Karpas-422 (cell line): Measurements from ENCODE around the gene MGAT4A. TPM values are rescaled to one million over a fixed set of nuclear protein-coding genes. Genes with fewer than 3 reads are reported as not detected.

Source experiments
- DNase-seq: peaks from one replicate; pipeline ENCODE4 v3.0.0-alpha.2; 2015
- H2AFZ ChIP-seq: fragments of 200-600 bp; sonication (generic); 2 replicates; pipeline ENCODE4 v1.6.1; 2014; ENCODE audit warnings: antibody characterized with exemption, low read length, mixed read lengths
- H3K27ac ChIP-seq: fragments of 200-600 bp; sonication (generic); 2 replicates; pipeline ENCODE4 v1.5.1; 2014; ENCODE audit warnings: mild to moderate bottlenecking, low read length, moderate library complexity
- H3K27me3 ChIP-seq: fragments of 200-600 bp; sonication (generic); 2 replicates; pipeline ENCODE4 v1.6.1; 2014; ENCODE audit warnings: low read length, mixed read lengths
- H3K36me3 ChIP-seq: fragments of 200-600 bp; sonication (generic); 2 replicates; pipeline ENCODE4 v1.6.1; 2014; ENCODE audit warnings: low read length, mixed read lengths; ENCODE audit not compliant: insufficient read depth
- H3K4me1 ChIP-seq: fragments of 200-600 bp; sonication (generic); 2 replicates; pipeline ENCODE4 v1.6.1; 2014; ENCODE audit warnings: mild to moderate bottlenecking, low read length, mixed read lengths
- H3K4me2 ChIP-seq: fragments of 200-600 bp; sonication (generic); 2 replicates; pipeline ENCODE4 v1.6.1; 2014; ENCODE audit warnings: low read length, low read depth, mild to moderate bottlenecking; ENCODE audit not compliant: poor library complexity, severe bottlenecking
- H3K4me3 ChIP-seq: fragments of 200-600 bp; sonication (generic); 2 replicates; pipeline ENCODE4 v1.5.1; 2014; ENCODE audit warnings: mild to moderate bottlenecking, antibody characterized with exemption, low read length, mixed read lengths
- H3K79me2 ChIP-seq: fragments of 200-600 bp; sonication (generic); 2 replicates; pipeline ENCODE4 v1.6.1; 2014; ENCODE audit warnings: mild to moderate bottlenecking, low read length, mixed read lengths
- H3K9ac ChIP-seq: fragments of 200-600 bp; sonication (generic); 2 replicates; pipeline ENCODE4 v1.6.0; 2014; ENCODE audit warnings: low read length
- H3K9me2 ChIP-seq: fragments of 200-600 bp; sonication (generic), shearing (Covaris generic); replicated peaks from 2 replicates; pipeline ENCODE4 v1.6.0; 2014; ENCODE audit warnings: mild to moderate bottlenecking, low read length, moderate library complexity; ENCODE audit not compliant: insufficient read depth
- H3K9me3 ChIP-seq: fragments of 300-700, 200-600 bp; sonication (generic); 2 replicates; pipeline ENCODE4 v1.6.1; 2014; ENCODE audit warnings: low read length, mixed read lengths
- H4K20me1 ChIP-seq: fragments of 200-600 bp; sonication (generic); 2 replicates; pipeline ENCODE4 v1.6.1; 2014; ENCODE audit warnings: mild to moderate bottlenecking, antibody characterized with exemption, low read length, low read depth; ENCODE audit not compliant: insufficient read depth
- total RNA-seq: library from RNA; depleted of rRNA; stranded (reverse); fragments of >200 nt; shearing (Covaris generic); gene quantifications from 2 replicates; pipeline ENCODE4 v1.2.3, GENCODE V29; 2014; ENCODE audit warnings: low replicate concordance

MGAT4A gene
- total RNA-seq, 1 experiment from 2014 or later: 0.15 TPM

GRCh38 chr2:98764499-98764898 is 33.6 kb upstream of the MGAT4A start:
- no peaks in the 10 kb centered on the region for H4K20me1 ChIP-seq
- H3K9ac ChIP-seq: no peak overlapping the region
- peak overlapping the region; percentile 23 for H3K4me2 ChIP-seq
- H3K4me3 ChIP-seq: no peak overlapping the region
- no peaks in the 10 kb centered on the region for H3K9me3 ChIP-seq
- H3K36me3 ChIP-seq: no peaks in the 10 kb centered on the region
- H3K27me3 ChIP-seq: no peaks in the 10 kb centered on the region
- peaks cover 31% of the 10 kb centered on the region for H3K4me1 ChIP-seq
- peak; percentile 43 for DNase-seq
- H3K9me2 ChIP-seq: no peaks in the 10 kb centered on the region
- H3K79me2 ChIP-seq: no peaks in the 10 kb centered on the region
- no peak overlapping the region for H2AFZ ChIP-seq
- H3K27ac ChIP-seq: no peak overlapping the region

- Histone ChIP-seq H3K9me3 (no peaks in the 10 kb centered on the region), H3K4me1 (peaks cover 42% of the 10 kb centered on the region), H3K27me3 (no peaks in the 10 kb centered on the region), H3K36me3 (no peaks in the 10 kb centered on the region), H4K20me1 (no peaks in the 10 kb centered on the region), H3K4me2 (no peak overlapping the region), H3K79me2 (no peaks in the 10 kb centered on the region), H3K9ac (no peak overlapping the region), H2AFZ (no peak overlapping the region), H3K4me3 (no peak overlapping the region), H3K27ac (no peak overlapping the region), H3K9me2 (no peaks in the 10 kb centered on the region)
- DNase-seq: peak; percentile 58
These were observed 32.4 kb upstream of the MGAT4A start for GRCh38 chr2:98763209-98763951.

- Histone ChIP-seq H3K27me3 (no peaks in the 10 kb centered on the region; the same call in 1 of the 2 replicates), H3K9me3 (no peaks in the 10 kb centered on the region), H2AFZ (no peak overlapping the region), H3K9ac (no peak overlapping the region), H3K9me2 (no peaks in the 10 kb centered on the region), H3K4me3 (no peak overlapping the region), H3K27ac (no peak overlapping the region), H3K79me2 (no peaks in the 10 kb centered on the region), H3K4me1 (peaks cover 56% of the 10 kb centered on the region), H3K4me2 (no peak overlapping the region), H4K20me1 (no peaks in the 10 kb centered on the region), H3K36me3 (no peaks in the 10 kb centered on the region)
- DNase-seq: no peak
These were observed 31.0 kb upstream of the MGAT4A start for GRCh38 chr2:98761909-98762308.

DNA sequence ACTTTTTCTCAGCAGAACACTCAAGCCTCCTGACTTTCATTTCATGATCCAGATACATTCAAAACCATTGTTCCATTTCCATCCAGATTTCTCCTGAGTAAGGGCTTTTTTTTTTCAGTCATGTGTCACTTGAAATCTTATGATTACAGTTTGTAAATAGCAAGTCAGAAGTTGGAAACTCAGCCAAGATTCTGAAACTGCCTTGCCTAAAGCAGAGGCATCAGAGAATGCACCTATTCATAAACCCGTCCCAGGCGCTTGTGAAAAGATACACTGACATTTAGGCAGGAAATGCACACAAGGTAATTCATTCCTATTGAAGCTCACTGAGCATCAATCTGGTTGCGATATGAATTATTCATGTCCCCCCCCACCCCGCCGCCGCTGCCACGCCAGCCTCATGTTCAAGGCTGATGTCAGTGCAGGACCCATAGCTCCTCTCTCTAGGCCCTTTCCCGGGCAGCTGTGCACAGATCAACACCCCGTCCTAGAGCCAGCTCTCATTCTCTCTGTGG is 30.4 kb upstream of the MGAT4A start:
- H3K4me1 ChIP-seq: peaks cover 56% of the 10 kb centered on the region
- no peak overlapping the region for H2AFZ ChIP-seq
- no peaks in the 10 kb centered on the region; the same call in 1 of the 2 replicates for H3K27me3 ChIP-seq
- H3K9me2 ChIP-seq: no peaks in the 10 kb centered on the region
- no peak for DNase-seq
- no peak overlapping the region for H3K9ac ChIP-seq
- H4K20me1 ChIP-seq: no peaks in the 10 kb centered on the region
- no peaks in the 10 kb centered on the region for H3K9me3 ChIP-seq
- H3K27ac ChIP-seq: no peak overlapping the region
- no peaks in the 10 kb centered on the region for H3K79me2 ChIP-seq
- no peak overlapping the region for H3K4me2 ChIP-seq
- no peaks in the 10 kb centered on the region for H3K36me3 ChIP-seq
- H3K4me3 ChIP-seq: no peak overlapping the region

- peak overlapping the region; percentile 46 for H3K27ac ChIP-seq
- peaks cover 56% of the 10 kb centered on the region for H3K4me1 ChIP-seq
- DNase-seq: peak; percentile 44
- no peaks in the 10 kb centered on the region for H3K36me3 ChIP-seq
- no peak overlapping the region for H2AFZ ChIP-seq
- H3K9me3 ChIP-seq: no peaks in the 10 kb centered on the region
- no peaks in the 10 kb centered on the region for H3K79me2 ChIP-seq
- no peak overlapping the region for H3K9ac ChIP-seq
- peak overlapping the region; percentile 61 for H3K4me2 ChIP-seq
- H4K20me1 ChIP-seq: no peaks in the 10 kb centered on the region
- no peak overlapping the region for H3K4me3 ChIP-seq
- no peaks in the 10 kb centered on the region; the same call in 1 of the 2 replicates for H3K27me3 ChIP-seq
- H3K9me2 ChIP-seq: no peaks in the 10 kb centered on the region
These were observed 29.1 kb upstream of the MGAT4A start for GRCh38 chr2:98759827-98760625.

GRCh38 chr2:98759338-98759737 is 28.4 kb upstream of the MGAT4A start:
- H3K4me1 ChIP-seq: peaks cover 50% of the 10 kb centered on the region
- no peaks in the 10 kb centered on the region for H3K36me3 ChIP-seq
- H3K9ac ChIP-seq: no peak overlapping the region
- no peaks in the 10 kb centered on the region for H3K9me3 ChIP-seq
- H3K79me2 ChIP-seq: no peaks in the 10 kb centered on the region
- peak; percentile 51 for DNase-seq
- peak overlapping the region; percentile 61 for H3K4me2 ChIP-seq
- no peaks in the 10 kb centered on the region for H3K9me2 ChIP-seq
- no peaks in the 10 kb centered on the region for H4K20me1 ChIP-seq
- no peak overlapping the region for H2AFZ ChIP-seq
- peak overlapping the region; percentile 46 for H3K27ac ChIP-seq
- no peaks in the 10 kb centered on the region; the same call in 1 of the 2 replicates for H3K27me3 ChIP-seq
- no peak overlapping the region for H3K4me3 ChIP-seq

- H4K20me1 ChIP-seq: no peaks in the 10 kb centered on the region
- no peaks in the 10 kb centered on the region; the same call in 1 of the 2 replicates for H3K27me3 ChIP-seq
- peak overlapping the region; percentile 56 for H3K4me3 ChIP-seq
- peak overlapping the region; percentile 71 for H3K4me2 ChIP-seq
- peak; percentile 88 for DNase-seq
- 0 out of 2 replicates have a peak overlapping the region, but pooled peaks have one; percentile 28 for H3K9ac ChIP-seq
- H3K79me2 ChIP-seq: no peaks in the 10 kb centered on the region
- H3K4me1 ChIP-seq: peaks cover 43% of the 10 kb centered on the region
- H3K36me3 ChIP-seq: no peaks in the 10 kb centered on the region
- peak overlapping the region; percentile 27; the same call in 1 of the 2 replicates for H3K27ac ChIP-seq
- H2AFZ ChIP-seq: peak overlapping the region; percentile 71
- H3K9me2 ChIP-seq: no peaks in the 10 kb centered on the region
- no peaks in the 10 kb centered on the region for H3K9me3 ChIP-seq
These were observed 27.0 kb upstream of the MGAT4A start for GRCh38 chr2:98757904-98758421.

- Histone ChIP-seq H3K9me2 (no peaks in the 10 kb centered on the region), H3K9me3 (no peaks in the 10 kb centered on the region), H3K4me1 (peaks cover 18% of the 10 kb centered on the region)
These were observed 22.9 kb upstream of the MGAT4A start for GRCh38 chr2:98753801-98754200.

More at GRCh38 chr2:98753801-98754200, 22.9 kb upstream of the MGAT4A start:
- Histone ChIP-seq H4K20me1 (no peaks in the 10 kb centered on the region), H2AFZ (no peak overlapping the region), H3K9ac (no peak overlapping the region), H3K27me3 (no peaks in the 10 kb centered on the region; the same call in 1 of the 2 replicates), H3K4me3 (no peak overlapping the region), H3K36me3 (no peaks in the 10 kb centered on the region), H3K4me2 (no peak overlapping the region), H3K27ac (no peak overlapping the region), H3K79me2 (no peaks in the 10 kb centered on the region)
- no peak for DNase-seq
